GM19351 (cell line): ENCODE results near the gene OR7G2.

Experiments
- ATAC-seq: cut with Tn5 transposase; IDR thresholded peaks from one replicate; pipeline ENCODE4 v1.9.1; 2021; ENCODE audit warnings: mild to moderate bottlenecking, moderate library complexity; ENCODE audit not compliant: unreplicated experiment

Gene OR7G2

DNA sequence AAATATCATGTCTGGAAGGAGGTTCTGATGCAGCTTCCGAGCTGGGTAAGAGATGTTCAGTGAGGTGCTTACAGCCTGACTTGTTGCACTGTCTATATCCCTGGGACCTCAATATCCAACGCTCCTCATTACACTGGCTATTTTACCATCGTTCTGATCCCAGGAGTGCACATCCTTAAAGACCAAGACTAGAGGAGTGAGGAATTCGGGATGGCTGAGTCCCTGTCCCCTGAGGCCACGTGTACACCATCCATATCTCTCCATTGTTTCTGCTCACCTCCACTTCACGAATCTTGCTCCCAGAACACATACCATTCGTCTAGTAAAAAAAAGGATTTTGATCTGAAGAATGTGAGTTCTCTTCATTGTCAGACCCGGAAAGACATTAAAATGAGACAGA lies at the start of gene OR7G2:
TSS of gene OR7G2 (minus strand) at position 101 of the 400 bp plus-strand sequence. CDS start 4,232 bp downstream, outside the sequence.
- no peak for ATAC-seq

DNA sequence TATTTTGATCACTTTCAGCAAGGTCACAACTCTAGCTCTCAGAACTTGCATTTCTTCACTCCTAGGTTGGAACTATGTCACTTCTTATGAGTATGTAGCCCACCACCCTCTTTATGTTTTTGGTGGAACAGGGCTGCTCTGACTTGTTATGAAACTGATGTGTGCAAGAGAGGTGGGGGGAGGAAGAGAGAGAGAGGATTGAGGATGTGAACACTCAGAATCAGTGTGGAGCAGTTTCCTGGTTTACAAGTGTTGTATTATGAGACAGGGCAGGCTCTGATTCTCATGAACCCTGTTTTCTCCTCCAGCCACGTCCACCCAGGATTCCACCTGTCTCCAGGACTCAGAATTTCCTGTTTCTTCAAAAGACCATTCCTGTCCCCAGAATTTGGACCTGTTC lies 49.0 kb upstream of the OR7G2 start:
- no peak for ATAC-seq

DNA sequence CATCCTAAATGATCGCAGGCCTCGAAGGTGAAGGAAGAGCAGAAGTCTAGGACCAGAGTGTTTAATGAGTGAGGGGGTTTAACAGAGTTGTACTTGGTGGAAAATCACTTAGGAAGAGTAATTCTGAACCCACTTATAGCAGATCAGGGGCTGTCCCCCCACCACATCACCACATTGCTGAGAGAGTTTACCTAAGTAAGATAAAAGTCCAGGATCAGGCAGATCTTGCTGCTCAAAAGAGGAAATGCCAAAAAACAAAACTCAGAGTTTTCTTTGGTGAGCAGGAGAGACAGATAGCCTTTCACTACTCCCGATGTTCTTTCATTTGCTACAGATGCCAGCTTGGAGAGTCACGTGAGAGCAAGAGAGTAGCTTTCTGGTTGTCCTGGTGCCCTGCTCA lies 48.3 kb upstream of the OR7G2 start:
- no peak for ATAC-seq

- ATAC-seq, result no peak
Observed at GRCh38 chr19:9151367-9151766, 44.1 kb upstream of the OR7G2 start.

DNA sequence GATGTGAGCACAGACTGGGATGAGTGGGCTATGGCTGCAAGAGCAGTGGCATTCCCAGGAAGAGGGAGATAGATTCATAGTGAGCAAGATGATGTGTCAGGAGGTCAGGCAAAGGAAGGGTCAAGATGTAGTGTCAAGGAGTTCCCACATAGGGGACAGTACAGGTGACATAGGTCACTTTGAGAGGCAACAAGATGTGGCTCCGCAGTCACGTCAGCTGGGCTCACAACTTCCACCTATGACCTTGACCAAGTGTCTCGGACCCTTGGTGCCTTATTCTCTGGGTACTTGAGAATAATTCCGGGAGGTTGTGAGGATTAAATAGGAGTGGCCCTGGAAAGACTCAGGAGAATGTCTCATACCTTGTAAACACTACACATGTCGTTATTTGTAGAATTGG lies 43.4 kb upstream of the OR7G2 start:
- no peak for ATAC-seq

DNA sequence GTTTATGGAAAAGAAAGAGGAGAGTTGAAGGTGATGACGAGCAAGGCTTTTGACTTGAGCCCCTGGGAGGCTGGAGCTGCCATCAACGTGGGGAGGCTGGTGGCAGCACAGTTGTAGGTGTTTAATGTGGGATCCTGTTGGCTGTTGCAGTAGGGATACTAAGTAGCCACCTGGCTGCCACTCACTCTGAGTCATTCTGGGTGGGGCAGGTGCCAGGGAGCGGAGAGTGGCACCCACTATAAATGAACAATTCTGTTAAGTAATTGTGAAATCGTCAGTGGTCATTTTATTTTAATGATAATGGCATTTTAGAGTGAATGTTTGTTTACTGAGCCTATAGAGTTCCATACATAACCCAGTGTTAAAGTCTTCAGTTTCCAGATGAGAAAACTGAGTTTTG lies 42.7 kb upstream of the OR7G2 start:
- ATAC-seq, result no peak

DNA sequence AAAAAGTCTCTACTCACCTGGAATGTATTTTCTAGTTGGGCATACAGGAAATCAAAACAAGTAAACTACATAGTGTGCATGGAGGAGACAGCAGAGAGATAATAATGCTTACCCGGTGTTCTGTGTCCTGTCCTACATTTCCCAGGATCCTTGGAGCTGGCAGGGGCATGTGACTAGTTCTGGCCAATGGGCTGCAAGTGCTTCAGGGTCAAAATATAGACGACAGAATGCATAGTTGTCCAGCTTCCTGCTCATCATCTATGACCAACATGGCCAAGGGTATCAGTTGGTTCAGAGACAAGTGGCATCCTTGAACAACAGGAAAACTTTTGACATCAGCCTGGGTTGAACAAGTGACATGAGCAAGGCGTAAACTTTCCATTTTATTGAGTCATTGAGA lies 41.4 kb upstream of the OR7G2 start:
- no peak for ATAC-seq

GRCh38 chr19:9146882-9147281 lies 39.6 kb upstream of the OR7G2 start:
- ATAC-seq, result no peak

- ATAC-seq, result no peak
Observed at GRCh38 chr19:9144920-9145319, 37.6 kb upstream of the OR7G2 start.

DNA sequence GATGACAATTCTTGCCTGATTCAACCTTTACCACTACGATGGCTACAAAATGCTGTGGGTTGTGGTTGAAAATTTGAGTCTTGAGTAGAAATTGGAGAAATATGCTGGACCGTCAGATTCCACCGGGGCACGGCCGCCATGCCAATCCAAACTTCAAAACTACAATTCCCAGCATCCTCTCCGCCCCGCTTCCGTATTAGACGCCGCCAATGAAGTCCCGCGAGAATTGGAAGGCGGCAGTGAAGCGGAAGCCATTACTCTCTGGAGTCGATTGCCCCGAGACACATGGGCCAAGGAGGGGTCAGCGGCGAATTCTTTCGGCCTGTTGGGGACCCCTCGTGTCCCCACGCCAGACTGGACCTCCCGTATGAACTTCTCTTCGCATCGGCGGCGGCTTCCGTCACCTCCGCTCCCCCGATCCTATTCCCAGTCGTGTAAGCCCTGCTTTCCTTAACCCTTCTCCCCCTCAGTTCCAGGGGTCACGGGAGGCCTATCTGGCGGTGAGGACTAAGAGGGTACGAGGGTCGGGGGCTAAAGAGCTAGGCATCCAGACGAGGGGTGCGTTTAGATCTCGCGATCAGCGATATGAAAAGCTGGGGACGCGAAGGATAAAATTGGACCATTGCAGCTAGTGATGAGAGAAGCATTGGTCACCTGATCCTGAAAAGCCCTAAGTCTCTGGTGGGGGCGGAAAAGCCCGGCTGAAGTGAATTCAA lies 33.0 kb upstream of the OR7G2 start, which contains the start of gene ZNF317:
TSS of gene ZNF317 (plus strand) at position 239 of the 716 bp plus-strand sequence. CDS start 15,620 bp downstream, outside the sequence.
- peak; percentile 85 for ATAC-seq

DNA sequence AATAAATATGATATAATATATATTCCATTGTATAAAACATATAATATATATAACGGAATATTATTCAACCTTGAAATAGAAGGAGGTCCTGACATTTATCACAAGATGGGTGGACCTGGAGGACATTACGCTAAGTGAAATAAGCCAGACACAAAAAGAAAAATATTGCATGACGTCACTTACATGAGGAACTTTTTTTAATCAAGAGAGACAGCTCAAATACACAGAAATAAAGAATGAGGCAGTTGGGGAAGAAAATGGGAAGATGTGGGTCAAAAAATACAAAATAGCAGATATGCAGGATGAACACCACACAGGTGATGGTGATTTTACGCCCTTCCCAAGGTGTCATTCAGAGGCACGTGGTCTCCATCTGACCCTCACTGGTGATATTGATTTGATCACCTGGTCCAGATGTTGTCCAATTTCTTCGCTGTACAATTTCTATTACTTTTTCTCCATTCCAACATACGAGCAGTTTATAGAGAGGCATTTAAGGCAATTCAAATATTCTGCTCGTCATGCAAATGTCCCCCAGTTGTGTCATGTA lies 32.4 kb upstream of the OR7G2 start:
- ATAC-seq, result peak; percentile 17

DNA sequence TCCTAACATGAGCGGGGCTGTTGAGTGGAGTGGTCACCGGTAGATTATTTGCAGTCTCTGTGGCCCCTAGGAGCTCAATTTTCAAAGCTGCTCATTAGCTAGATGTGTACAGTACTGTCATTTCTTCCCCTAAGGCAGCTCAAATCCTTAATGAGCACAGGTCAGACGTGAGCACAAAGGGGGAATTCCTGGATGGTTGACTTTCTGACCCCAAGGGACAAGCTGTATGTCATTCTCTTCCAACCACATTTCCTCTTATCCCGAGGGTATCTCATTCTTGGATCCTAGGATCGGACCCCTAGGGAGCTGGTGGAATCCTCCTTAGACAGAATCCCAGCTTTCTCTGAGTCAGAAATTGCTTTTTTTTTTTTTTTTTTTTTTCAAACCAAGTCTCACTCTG lies 25.1 kb upstream of the OR7G2 start:
- no peak for ATAC-seq

- ATAC-seq, result no peak
Observed at GRCh38 chr19:9130965-9131364, 23.7 kb upstream of the OR7G2 start.

DNA sequence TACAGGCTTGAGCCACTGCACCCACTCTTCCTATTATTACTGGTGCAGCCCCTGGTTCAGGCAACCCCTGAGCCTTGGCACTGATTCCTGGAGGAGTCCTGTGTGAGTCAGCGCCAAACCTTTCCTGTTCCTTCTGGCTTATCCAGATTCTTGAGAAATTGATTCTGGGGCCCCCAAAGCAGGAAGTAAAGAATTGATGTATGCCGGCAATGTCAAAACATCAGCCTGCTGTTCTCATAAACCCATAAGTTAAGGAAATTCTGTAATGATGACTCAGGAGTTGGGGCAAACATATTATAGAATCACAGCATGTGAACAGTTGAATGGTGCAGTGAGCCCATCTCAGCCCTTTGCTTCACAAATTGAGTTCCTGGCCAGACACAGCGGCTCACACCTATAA lies 20.9 kb upstream of the OR7G2 start:
- no peak for ATAC-seq

DNA sequence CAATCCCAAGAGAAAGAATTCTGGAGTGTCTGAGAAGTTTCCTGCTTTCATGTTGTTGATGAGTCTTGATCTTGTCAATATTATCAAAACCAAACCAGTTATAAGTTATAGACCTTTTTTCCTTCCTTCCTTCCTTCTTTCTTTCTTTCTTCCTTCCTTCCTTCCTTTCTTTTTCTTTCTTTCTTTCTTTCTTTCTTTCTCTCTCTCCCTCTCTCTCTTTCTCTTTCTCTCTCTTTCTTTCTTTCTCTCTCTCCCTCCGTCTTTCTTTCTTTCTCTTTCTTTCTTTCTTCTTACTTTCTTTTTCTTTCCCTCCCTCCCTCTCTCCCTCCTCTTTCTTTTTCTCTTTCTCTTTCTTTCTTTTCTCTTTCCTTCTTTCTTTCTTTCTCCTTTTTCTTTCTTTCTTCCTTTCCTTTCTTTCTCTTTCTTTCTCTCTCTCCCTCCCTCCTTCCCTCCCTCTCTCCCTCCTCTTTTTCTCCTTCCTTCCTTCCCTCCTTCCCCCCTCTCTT lies 19.7 kb upstream of the OR7G2 start, which contains the start of gene OR7G3:
TSS of gene OR7G3 (minus strand) at position 51 of the 506 bp plus-strand sequence. CDS start at position 51, 0 bp downstream.
- no peak for ATAC-seq

DNA sequence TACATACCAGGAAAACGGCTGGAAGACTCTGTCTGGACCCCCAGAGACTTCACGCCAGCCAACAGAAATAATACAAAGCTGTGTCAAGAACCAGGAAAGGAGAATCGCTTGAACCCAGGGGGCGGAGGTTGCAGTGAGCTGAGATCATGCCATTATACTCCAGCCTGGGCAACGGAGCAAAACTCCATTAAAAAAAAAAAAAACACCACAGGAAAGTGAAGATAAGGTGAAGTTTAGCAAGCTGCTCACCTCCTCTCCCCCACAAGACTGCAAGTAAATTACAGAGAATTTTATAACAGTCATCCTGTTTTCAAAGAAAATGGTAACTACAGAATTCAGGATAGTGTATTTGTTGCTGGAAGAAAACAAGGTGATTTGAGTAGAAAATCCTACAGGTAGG lies 9.3 kb upstream of the OR7G2 start:
- ATAC-seq, result no peak

DNA sequence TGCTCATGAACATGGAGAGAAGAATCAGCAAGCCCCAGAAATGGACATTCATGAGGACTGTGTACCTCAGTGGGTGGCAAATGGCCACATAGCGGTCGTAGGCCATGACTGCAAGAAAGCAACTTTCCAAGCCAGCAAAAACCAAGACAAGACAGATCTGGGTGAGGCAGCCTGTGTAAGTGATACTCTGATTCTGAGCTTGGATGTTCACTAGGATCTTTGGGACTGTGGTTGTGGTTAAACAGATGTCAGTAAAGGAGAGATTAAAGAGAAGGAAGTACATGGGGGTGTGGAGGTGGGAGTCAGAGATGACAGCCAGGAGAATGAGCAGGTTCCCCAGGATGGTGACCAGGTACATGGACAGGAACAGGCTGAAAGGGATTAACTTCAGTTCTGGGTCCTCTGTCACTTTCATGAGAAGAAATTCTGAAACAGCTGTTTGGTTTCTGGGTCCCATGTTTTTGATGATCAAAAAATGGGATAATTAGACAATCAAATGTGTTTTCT lies 8.1 kb upstream of the OR7G2 start, which contains the start of gene OR7G1:
TSS of gene OR7G1 (minus strand) at position 457 of the 507 bp plus-strand sequence. CDS start at position 457, 0 bp downstream.
- ATAC-seq, result no peak

DNA sequence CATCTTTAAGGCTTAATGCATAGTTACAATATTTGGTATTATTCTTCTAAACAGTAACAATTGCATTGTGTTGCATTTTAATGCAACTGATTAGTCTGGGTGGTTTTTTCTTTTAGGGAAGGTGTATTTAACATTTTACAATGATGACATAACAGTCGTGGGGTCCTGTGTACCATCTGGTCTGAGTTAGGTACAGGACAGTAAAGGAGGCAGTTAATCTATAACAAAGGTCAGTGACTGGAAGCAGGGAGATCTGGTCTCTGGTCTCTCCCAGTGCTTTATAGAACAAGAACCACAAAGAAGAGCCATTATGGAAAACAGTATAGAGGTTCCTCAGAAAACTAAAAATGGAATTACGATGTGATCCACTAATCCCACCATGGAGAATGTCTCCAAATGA lies 2.7 kb upstream of the OR7G2 start:
- ATAC-seq, result no peak

GRCh38 chr19:9086761-9087160 lies 20.5 kb downstream of the OR7G2 start, which contains the start of gene OR1M1:
Gene OR1M1, plus strand, starts transcription at chr19:9087061. Its CDS starts 6,184 bp downstream, at chr19:9093245.
- no peak for ATAC-seq

DNA sequence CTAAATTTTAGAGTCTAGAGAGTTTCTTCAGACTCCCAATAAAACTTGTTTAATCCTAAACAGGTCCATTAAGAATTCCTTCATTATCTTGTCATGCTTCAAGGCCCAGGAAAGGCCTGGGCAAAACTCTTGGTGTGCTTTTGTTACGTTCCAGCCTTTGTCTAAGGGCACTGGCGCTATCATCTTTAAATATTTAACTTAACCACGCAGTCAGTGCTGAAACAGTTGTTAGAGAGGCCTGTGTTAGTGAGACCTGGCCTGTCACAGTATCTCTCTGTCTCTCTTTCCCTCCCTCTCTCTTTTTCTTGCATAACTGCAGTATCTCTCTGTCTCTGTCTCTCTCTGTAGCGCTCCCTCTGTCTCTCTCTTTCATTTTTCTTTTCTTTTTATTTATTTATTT lies 28.6 kb downstream of the OR7G2 start:
- ATAC-seq, result no peak

GRCh38 chr19:9076901-9077300 lies 30.4 kb downstream of the OR7G2 start:
- no peak for ATAC-seq
